HEK293 (cell line): ENCODE measurements around the gene MAP3K5.
A peak's percentile ranks its signal among the peaks of the same experiment; 100 is the strongest.

ENCODE experiments used
- CTCF ChIA-PET: fragments of 350-600 bp; formaldehyde crosslinking; extraction: SDS; loops from one replicate; lab custom pipeline; 2021; ENCODE audit warnings: antibody characterized with exemption; lab: Yijun Ruan, JAX
- POLR2A ChIA-PET: fragments of 300-600 bp; formaldehyde crosslinking; extraction: SDS; loops from one replicate; lab custom pipeline; 2020; ENCODE audit warnings: antibody characterized with exemption, inconsistent platforms; lab: Yijun Ruan, JAX
- H3K27ac ChIP-seq: fragments of 200-500 bp; sonication (Bioruptor generic); 2 replicates; pipeline ENCODE4 v1.5.1; 2014; ENCODE audit warnings: low read depth, low read length, control low read depth, inconsistent platforms; ENCODE audit errors: extremely low read depth
- H3K36me3 ChIP-seq, 2 experiments: fragments of 200-500 bp in 1 of 2; sonication (Bioruptor generic) in 1 of 2; 1 replicate in 1 of 2; 2 replicates in 1 of 2; pipeline ENCODE4 v1.5.1; 2014 to 2017; ENCODE audit warnings: inconsistent platforms in 2 of 2, low read length in 2 of 2; ENCODE audit not compliant: control insufficient read depth in 2 of 2, insufficient read depth in 1 of 2
- H3K4me1 ChIP-seq: fragments of 200-500 bp; sonication (Bioruptor generic); 2 replicates; pipeline ENCODE4 v1.5.1; 2014; ENCODE audit warnings: mild to moderate bottlenecking, low read length, inconsistent platforms; ENCODE audit not compliant: control insufficient read depth, insufficient read depth
- H3K4me3 ChIP-seq: 2 replicates; pipeline ENCODE4 v1.5.1; 2011; ENCODE audit warnings: low read depth, mild to moderate bottlenecking, control low read depth, low read length, moderate library complexity
- H3K9me3 ChIP-seq: fragments of 200-500 bp; sonication (Bioruptor generic); 2 replicates; pipeline ENCODE4 v1.5.1; 2014; ENCODE audit warnings: low read depth, low read length, inconsistent platforms; ENCODE audit not compliant: control insufficient read depth, insufficient read depth
- KLF16 ChIP-seq: fragments of 450-650 bp; formaldehyde crosslinking; IDR thresholded peaks from 2 replicates; pipeline ENCODE4 v1.5.1; 2017; ENCODE audit warnings: missing biosample characterization, missing genetic modification characterization
- KLF7 ChIP-seq: fragments of 450-650 bp; formaldehyde crosslinking; IDR thresholded peaks from 2 replicates; pipeline ENCODE4 v1.5.1; 2016; ENCODE audit warnings: missing biosample characterization, missing genetic modification characterization, borderline replicate concordance
- MZF1 ChIP-seq: fragments of 450-650 bp; formaldehyde crosslinking; IDR thresholded peaks from 2 replicates; pipeline ENCODE4 v1.5.1; 2017; ENCODE audit warnings: missing biosample characterization, missing genetic modification characterization, borderline replicate concordance
- PRDM6 ChIP-seq: fragments of 450-650 bp; formaldehyde crosslinking; IDR thresholded peaks from 2 replicates; pipeline ENCODE4 v1.5.1; 2017; ENCODE audit warnings: missing biosample characterization, missing genetic modification characterization
- TRIM28 ChIP-seq: IDR thresholded peaks from 2 replicates; pipeline ENCODE4 v1.6.1; 2011; ENCODE audit warnings: low read length, control low read depth, borderline replicate concordance
- ZIC2 ChIP-seq: fragments of 450-650 bp; formaldehyde crosslinking; IDR thresholded peaks from 2 replicates; pipeline ENCODE4 v1.5.1; 2016; ENCODE audit warnings: missing biosample characterization, missing genetic modification characterization
- ZNF133 ChIP-seq: fragments of 450-650 bp; formaldehyde crosslinking; IDR thresholded peaks from 2 replicates; pipeline ENCODE4 v1.5.1; 2016; ENCODE audit warnings: missing biosample characterization, missing genetic modification characterization
- ZNF175 ChIP-seq: fragments of 450-650 bp; formaldehyde crosslinking; IDR thresholded peaks from 2 replicates; pipeline ENCODE4 v1.5.1; 2016; ENCODE audit warnings: missing biosample characterization, missing genetic modification characterization
- ZNF292 ChIP-seq: fragments of 450-650 bp; formaldehyde crosslinking; IDR thresholded peaks from 2 replicates; pipeline ENCODE4 v1.5.1; 2016; ENCODE audit warnings: low read depth, missing biosample characterization, missing genetic modification characterization, borderline replicate concordance
- ZNF416 ChIP-seq: fragments of 450-650 bp; formaldehyde crosslinking; IDR thresholded peaks from 2 replicates; pipeline ENCODE4 v1.5.1; 2016; ENCODE audit warnings: missing biosample characterization, missing genetic modification characterization
- ZNF433 ChIP-seq: fragments of 450-650 bp; formaldehyde crosslinking; IDR thresholded peaks from 2 replicates; pipeline ENCODE4 v1.5.1; 2016; ENCODE audit warnings: missing biosample characterization, missing genetic modification characterization, low read depth
- ZNF510 ChIP-seq: fragments of 450-650 bp; formaldehyde crosslinking; IDR thresholded peaks from 2 replicates; pipeline ENCODE4 v1.5.1; 2018; ENCODE audit warnings: mild to moderate bottlenecking, missing genetic modification characterization, missing biosample characterization; ENCODE audit not compliant: insufficient replicate concordance
- ZNF530 ChIP-seq: fragments of 450-650 bp; formaldehyde crosslinking; IDR thresholded peaks from 2 replicates; pipeline ENCODE4 v1.5.1; 2016; ENCODE audit warnings: low read depth, missing biosample characterization, missing genetic modification characterization
- ZNF544 ChIP-seq: fragments of 450-650 bp; formaldehyde crosslinking; IDR thresholded peaks from 2 replicates; pipeline ENCODE4 v1.5.0; 2017; ENCODE audit warnings: missing biosample characterization, missing genetic modification characterization
- ZNF558 ChIP-seq: fragments of 450-650 bp; formaldehyde crosslinking; IDR thresholded peaks from 2 replicates; pipeline ENCODE4 v1.5.1; 2016; ENCODE audit warnings: missing biosample characterization, missing genetic modification characterization
- ZNF596 ChIP-seq: fragments of 450-650 bp; IDR thresholded peaks from 2 replicates; pipeline ENCODE4 v1.5.0; 2018; ENCODE audit warnings: missing biosample characterization, mild to moderate bottlenecking, missing genetic modification characterization, moderate library complexity
- ZNF624 ChIP-seq: fragments of 450-650 bp; formaldehyde crosslinking; IDR thresholded peaks from 2 replicates; pipeline ENCODE4 v1.5.1; 2017; ENCODE audit warnings: missing biosample characterization, missing genetic modification characterization
- ZNF626 ChIP-seq: fragments of 450-650 bp; sonication (Bioruptor Pico); formaldehyde crosslinking; IDR thresholded peaks from 2 replicates; pipeline ENCODE4 v1.5.1; 2018; ENCODE audit warnings: missing biosample characterization, missing genetic modification characterization, inconsistent platforms
- ZNF777 ChIP-seq: fragments of 450-650 bp; formaldehyde crosslinking; IDR thresholded peaks from 2 replicates; pipeline ENCODE4 v1.5.1; 2017; ENCODE audit warnings: missing biosample characterization, missing genetic modification characterization, borderline replicate concordance
- ZNF837 ChIP-seq: fragments of 450-650 bp; formaldehyde crosslinking; IDR thresholded peaks from 2 replicates; pipeline ENCODE4 v1.5.1; 2016; ENCODE audit warnings: missing biosample characterization, missing genetic modification characterization
- TF ChIP-seq, protein P1 (sequence below): IDR thresholded peaks from 2 replicates; pipeline ENCODE4 v1.6.1; 2011; ENCODE audit warnings: mild to moderate bottlenecking, low read depth, low read length, borderline replicate concordance
- TF ChIP-seq, protein P2 (sequence below): fragments of 450-650 bp; IDR thresholded peaks from 2 replicates; pipeline ENCODE4 v1.5.1; 2018; ENCODE audit warnings: missing biosample characterization, missing genetic modification characterization
- TF ChIP-seq, protein P3 (sequence below): fragments of 450-650 bp; formaldehyde crosslinking; IDR thresholded peaks from 2 replicates; pipeline ENCODE4 v1.5.1; 2016; ENCODE audit warnings: missing biosample characterization, missing genetic modification characterization

Gene MAP3K5

GRCh38 chr6:136654086-136654485 is 138.2 kb downstream of the MAP3K5 start (continued):
- no peak for TF ChIP-seq ZNF175
- TF ChIP-seq ZIC2 (tag by site-specific recombination) = no peak
- no peak for TF ChIP-seq ZNF626 (tag by site-specific recombination)
- TF ChIP-seq ZNF544 (tag by site-specific recombination) = no peak
- no peak for TF ChIP-seq KLF16 (tag by site-specific recombination)
- TF ChIP-seq TRIM28 = no peak
- TF ChIP-seq ZNF292 (tag by site-specific recombination) = no peak
- TF ChIP-seq, protein P1, sequence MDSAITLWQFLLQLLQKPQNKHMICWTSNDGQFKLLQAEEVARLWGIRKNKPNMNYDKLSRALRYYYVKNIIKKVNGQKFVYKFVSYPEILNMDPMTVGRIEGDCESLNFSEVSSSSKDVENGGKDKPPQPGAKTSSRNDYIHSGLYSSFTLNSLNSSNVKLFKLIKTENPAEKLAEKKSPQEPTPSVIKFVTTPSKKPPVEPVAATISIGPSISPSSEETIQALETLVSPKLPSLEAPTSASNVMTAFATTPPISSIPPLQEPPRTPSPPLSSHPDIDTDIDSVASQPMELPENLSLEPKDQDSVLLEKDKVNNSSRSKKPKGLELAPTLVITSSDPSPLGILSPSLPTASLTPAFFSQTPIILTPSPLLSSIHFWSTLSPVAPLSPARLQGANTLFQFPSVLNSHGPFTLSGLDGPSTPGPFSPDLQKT = no peak

- Histone ChIP-seq H3K27ac (no peak overlapping the region), H3K4me3 (no peak overlapping the region), H3K4me1 (peaks cover 7% of the 10 kb centered on the region; the same call in 1 of the 2 replicates), H3K9me3 (no peaks in the 10 kb centered on the region), H3K36me3 (no peaks in the 10 kb centered on the region)
- no peak for TF ChIP-seq KLF7 (tag by site-specific recombination)
- TF ChIP-seq MZF1 (tag by site-specific recombination) = no peak
- ChIA-PET CTCF (interaction anchor here (1.0 to 13.7 kb wide), 3 partner anchors 12 to 137 kb away, joined by 3 to 366 read pairs (median 8); partner anchors contain the start of gene MAP3K5), POLR2A (no interaction called here)
Measured at GRCh38 chr6:136652656-136653055, 139.6 kb downstream of the MAP3K5 start.

GRCh38 chr6:136651982-136652381 is 140.3 kb downstream of the MAP3K5 start:
- no peaks in the 10 kb centered on the region for H3K36me3 ChIP-seq
- TF ChIP-seq PRDM6 (tag by site-specific recombination) (0 out of 2 replicates have a peak, but pooled peaks have one; percentile 8), ZNF837 (no peak)
- TF ChIP-seq, all 188 proteins: peak for 1
- Histone ChIP-seq H3K4me1 (peaks cover 7% of the 10 kb centered on the region; the same call in 1 of the 2 replicates), H3K9me3 (no peaks in the 10 kb centered on the region), H3K27ac (no peak overlapping the region), H3K4me3 (no peak overlapping the region)
- CTCF ChIA-PET = interaction anchor here (1.0 to 13.7 kb wide), 2 partner anchors 30 to 138 kb away, joined by 3 to 366 read pairs; partner anchors contain the start of gene MAP3K5
- POLR2A ChIA-PET = no interaction called here

- Histone ChIP-seq H3K9me3 (no peaks in the 10 kb centered on the region), H3K36me3 (no peaks in the 10 kb centered on the region), H3K4me1 (no peaks in the 10 kb centered on the region), H3K4me3 (no peak overlapping the region), H3K27ac (no peak overlapping the region)
- CTCF ChIA-PET = interaction anchor here (0.5 to 13.7 kb wide), 7 partner anchors 8 to 366 kb away, joined by 3 to 366 read pairs (median 3); partner anchors contain the start of gene MAP3K5
- POLR2A ChIA-PET = interaction anchor here (0.9 kb wide), 1 partner anchor 145 kb away, joined by 3 read pairs; the partner anchor contains the start of gene MAP3K5
- TF ChIP-seq ZNF133 (tag by site-specific recombination) = no peak
- no peak for TF ChIP-seq ZNF510
- TF ChIP-seq, protein P2, sequence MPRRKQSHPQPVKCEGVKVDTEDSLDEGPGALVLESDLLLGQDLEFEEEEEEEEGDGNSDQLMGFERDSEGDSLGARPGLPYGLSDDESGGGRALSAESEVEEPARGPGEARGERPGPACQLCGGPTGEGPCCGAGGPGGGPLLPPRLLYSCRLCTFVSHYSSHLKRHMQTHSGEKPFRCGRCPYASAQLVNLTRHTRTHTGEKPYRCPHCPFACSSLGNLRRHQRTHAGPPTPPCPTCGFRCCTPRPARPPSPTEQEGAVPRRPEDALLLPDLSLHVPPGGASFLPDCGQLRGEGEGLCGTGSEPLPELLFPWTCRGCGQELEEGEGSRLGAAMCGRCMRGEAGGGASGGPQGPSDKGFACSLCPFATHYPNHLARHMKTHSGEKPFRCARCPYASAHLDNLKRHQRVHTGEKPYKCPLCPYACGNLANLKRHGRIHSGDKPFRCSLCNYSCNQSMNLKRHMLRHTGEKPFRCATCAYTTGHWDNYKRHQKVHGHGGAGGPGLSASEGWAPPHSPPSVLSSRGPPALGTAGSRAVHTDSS (tag by site-specific recombination) = no peak
- TF ChIP-seq, protein P3, sequence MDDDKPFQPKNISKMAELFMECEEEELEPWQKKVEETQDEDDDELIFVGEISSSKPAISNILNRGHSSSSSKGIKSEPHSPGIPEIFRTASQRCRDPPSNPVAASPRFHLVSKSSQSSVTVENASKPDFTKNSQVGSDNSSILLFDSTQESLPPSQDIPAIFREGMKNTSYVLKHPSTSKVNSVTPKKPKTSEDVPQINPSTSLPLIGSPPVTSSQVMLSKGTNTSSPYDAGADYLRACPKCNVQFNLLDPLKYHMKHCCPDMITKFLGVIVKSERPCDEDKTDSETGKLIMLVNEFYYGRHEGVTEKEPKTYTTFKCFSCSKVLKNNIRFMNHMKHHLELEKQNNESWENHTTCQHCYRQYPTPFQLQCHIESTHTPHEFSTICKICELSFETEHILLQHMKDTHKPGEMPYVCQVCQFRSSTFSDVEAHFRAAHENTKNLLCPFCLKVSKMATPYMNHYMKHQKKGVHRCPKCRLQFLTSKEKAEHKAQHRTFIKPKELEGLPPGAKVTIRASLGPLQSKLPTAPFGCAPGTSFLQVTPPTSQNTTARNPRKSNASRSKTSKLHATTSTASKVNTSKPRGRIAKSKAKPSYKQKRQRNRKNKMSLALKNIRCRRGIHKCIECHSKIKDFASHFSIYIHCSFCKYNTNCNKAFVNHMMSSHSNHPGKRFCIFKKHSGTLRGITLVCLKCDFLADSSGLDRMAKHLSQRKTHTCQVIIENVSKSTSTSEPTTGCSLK (tag by site-specific recombination) = no peak
- TF ChIP-seq ZNF624 = no peak
- TF ChIP-seq ZNF558 (tag by site-specific recombination) = no peak
- no peak for TF ChIP-seq ZNF416 (tag by site-specific recombination)
- TF ChIP-seq ZNF530 (tag by site-specific recombination) = no peak
- no peak for TF ChIP-seq ZNF433 (tag by site-specific recombination)
- TF ChIP-seq ZNF596 = no peak
- no peak for TF ChIP-seq MZF1 (tag by site-specific recombination)
- no peak for TF ChIP-seq ZNF777 (tag by site-specific recombination)
Measured at GRCh38 chr6:136647363-136647852, 144.9 kb downstream of the MAP3K5 start.
